GM13976 (cell line): Measurements from ENCODE around the gene ATAD3B.
A peak's percentile ranks its signal among the peaks of the same experiment; 100 is the strongest.

ENCODE experiments used
- DNase-seq: peaks from one replicate; pipeline ENCODE4 v3.0.0; 2012; ENCODE audit warnings: low spot score
- in situ Hi-C: fragments of 300-500 bp; cut with MboI; formaldehyde crosslinking; loops from one replicate; pipeline ENCODE4 v1.12.0; 2022; ENCODE audit warnings: low sequenced_read_pairs, mixed read lengths, inconsistent platforms; ENCODE audit not compliant: unreplicated experiment
- TF ChIP-seq, protein P1 (sequence below): IDR thresholded peaks from 2 replicates; pipeline ENCODE4 v1.5.1; 2012; ENCODE audit warnings: borderline replicate concordance, mild to moderate bottlenecking; ENCODE audit not compliant: insufficient read depth; ENCODE audit errors: extremely low read depth, missing control alignments, control extremely low read depth

ATAD3B gene

DNA sequence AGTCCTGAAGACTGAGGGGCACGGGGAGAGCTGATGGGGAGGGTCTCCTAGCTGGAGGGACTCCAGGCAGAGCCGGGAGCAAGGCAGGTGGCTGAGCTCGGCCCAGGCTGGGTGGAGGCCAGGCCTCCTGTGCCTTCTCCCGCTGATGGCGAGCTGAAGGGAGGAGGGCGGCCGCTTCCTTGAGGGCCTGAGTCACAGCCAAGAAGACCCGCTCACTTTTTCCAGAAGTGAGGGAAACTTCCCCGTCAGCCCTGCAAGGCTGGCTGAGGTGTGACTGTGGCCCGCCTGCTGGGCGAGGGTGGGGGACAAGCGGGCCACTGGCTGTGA, 37.8 kb upstream of the ATAD3B start:
- TF ChIP-seq, protein P1, sequence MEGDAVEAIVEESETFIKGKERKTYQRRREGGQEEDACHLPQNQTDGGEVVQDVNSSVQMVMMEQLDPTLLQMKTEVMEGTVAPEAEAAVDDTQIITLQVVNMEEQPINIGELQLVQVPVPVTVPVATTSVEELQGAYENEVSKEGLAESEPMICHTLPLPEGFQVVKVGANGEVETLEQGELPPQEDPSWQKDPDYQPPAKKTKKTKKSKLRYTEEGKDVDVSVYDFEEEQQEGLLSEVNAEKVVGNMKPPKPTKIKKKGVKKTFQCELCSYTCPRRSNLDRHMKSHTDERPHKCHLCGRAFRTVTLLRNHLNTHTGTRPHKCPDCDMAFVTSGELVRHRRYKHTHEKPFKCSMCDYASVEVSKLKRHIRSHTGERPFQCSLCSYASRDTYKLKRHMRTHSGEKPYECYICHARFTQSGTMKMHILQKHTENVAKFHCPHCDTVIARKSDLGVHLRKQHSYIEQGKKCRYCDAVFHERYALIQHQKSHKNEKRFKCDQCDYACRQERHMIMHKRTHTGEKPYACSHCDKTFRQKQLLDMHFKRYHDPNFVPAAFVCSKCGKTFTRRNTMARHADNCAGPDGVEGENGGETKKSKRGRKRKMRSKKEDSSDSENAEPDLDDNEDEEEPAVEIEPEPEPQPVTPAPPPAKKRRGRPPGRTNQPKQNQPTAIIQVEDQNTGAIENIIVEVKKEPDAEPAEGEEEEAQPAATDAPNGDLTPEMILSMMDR, result no peak
- peak; percentile 50 for DNase-seq
- in situ Hi-C loops, result no loop called here

DNA sequence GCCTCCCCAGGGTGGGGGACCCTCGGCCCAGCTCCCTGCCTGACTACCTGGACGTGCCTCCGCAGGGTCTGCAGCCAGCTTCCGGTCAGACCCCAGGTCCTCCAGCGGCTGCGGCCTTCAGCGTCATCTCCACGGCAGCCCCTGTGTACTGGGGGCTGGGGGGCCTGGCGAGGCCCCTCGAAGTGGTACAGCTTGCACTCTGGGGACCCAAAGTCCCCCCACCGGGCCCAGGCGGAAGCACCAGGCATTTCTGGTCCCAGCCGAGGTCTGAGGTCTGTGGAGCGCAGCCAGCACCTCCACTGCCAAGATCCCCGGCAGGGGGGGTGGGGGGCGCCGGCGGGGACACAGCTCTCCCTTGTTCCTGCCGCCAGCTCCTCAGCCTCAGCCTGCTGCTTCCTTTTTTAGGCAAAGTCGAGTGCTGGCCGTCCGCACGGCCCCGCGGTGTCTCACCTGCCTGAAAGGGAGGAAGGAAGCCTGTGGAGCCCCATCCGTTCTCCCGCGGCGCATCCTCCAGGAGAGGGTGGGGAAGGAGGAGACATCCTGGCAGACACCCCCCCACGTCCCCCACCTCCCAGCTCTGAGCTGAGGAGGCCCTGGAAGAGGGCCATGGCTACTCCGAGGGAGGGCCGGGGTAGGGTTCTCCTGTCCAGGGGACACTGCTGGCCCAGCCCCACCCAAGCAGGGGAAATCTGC, 37.3 kb upstream of the ATAD3B start:
- TF ChIP-seq, protein P1, result no peak
- in situ Hi-C loops, result no loop called here
- DNase-seq, result peak; percentile 40

DNA sequence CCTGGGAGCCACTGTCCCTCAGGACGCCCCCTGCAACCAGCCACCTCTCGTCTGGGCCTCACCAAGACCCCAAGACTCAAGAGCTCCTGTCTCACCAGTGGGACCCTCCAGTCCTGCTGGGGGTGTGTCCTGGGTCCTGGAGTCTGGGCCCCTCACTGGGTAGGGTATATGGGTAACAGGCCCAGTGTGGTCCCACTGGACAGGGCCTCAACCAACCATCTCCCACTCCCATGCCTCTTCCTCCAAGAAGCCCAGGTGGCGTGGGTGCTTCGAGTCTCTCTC, 36.8 kb upstream of the ATAD3B start:
- TF ChIP-seq, protein P1, result no peak
- in situ Hi-C loops, result no loop called here
- DNase-seq, result peak; percentile 38

DNA sequence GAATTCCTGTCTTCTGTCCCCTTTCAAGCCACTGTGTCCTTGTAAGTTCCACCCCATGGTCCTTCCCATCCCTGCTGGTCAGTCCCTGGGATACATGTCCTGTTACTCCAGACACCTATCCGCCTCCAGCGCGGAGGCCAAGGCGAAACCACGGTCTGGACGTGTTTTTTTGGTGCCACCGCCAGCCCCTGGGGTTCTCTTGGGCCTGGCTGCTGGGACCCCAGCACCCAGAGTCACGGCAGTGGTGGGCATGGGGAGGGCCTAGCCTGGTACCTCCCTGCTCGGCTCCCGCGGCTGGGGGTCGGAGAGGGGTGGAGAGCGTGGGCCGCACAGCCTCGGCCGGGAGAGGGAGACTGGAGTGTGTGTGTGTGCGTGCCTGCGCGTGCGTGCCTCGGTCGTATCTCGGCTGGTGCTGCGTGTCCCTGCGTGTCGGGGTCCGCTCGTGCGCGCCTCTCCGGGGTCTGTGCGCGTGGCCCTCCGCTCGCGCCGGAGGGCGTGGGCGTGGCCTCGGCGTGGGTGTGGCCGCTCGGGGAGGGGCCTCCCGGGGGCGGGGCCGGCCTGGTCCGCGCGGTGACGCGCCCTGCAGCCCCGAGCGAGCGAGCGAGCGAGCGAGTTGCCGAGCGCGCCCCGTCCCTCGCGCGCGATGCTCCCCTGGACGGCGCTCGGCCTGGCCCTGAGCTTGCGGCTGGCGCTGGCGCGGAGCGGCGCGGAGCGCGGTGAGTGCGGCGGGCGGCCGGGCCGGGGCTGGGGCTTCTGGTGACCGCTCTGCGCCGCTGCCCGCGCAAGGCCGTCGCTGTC, 36.3 kb upstream of the ATAD3B start, which contains the start of gene VWA1:
VWA1 (plus strand) TSS at position 585 of the 798 bp plus-strand sequence; CDS start at position 644, 59 bp downstream.
- peak; percentile 93 for DNase-seq
- TF ChIP-seq, protein P1, result no peak
- in situ Hi-C loops, result no loop called here

DNA sequence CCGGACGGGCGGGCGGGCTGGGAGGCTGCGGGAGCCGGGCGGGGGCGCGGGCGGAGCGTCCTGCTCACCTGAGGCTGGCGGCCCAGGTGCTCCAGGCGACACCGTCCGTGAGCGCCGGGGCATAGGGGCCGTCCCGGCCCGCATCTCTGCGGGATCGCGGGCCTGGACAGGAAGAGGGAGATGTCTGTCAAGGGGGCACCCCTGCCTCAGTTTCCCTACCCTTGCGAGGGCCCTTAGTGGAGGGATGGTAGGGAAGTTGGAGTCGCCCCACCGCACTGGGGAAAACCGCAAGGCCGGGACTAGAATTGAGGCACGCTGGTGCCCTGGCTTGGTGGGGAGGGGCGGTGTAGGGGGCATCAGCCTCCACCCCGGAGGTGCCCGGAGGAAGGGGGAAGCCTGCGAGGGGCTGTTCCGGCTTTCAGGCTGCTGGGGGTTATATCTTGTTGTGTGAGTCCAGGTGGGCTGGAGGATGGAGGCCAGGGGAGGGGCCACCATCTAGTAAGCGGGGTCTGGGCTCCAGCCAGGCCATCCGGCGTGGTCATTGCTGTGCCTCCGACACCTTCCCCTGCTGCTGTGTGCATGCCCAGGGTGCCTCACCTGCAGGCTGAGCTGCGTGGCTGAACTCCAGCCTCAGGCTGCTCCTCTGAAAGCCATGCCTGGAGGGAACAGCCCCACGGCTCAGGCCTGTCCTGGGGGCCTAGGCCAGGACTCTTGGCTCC, 35.5 kb upstream of the ATAD3B start:
- peak; percentile 40 for DNase-seq
- in situ Hi-C loops, result no loop called here
- TF ChIP-seq, protein P1, result no peak

DNA sequence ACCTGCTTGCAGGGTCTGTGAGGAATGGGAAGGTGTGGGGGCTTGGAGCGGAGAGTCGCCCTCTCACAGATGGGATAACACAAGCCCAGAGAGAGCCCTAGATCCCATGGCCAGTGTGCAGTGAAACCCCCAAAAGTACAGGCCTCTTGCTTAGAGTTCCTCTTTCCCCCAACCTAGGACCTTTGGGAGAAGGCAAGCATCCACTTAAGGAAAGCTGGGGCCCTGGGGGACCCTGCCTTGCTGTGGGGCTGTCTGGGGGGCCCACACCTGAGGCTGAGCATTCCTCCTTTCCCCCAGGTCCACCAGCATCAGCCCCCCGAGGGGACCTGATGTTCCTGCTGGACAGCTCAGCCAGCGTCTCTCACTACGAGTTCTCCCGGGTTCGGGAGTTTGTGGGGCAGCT, 34.9 kb upstream of the ATAD3B start:
- in situ Hi-C loops, result no loop called here
- peak; percentile 47 for DNase-seq
- TF ChIP-seq, protein P1, result no peak
